Aorta (tissue), 5 donors: ENCODE results near the gene DENND1A. TPM values are rescaled to one million over a fixed set of nuclear protein-coding genes. Genes with fewer than 3 reads are reported as not detected.

ENCODE experiments used
- ATAC-seq: fragments of 200-7000 bp; cut with Tn5 transposase; one replicate; pipeline ENCODE4 v1.9.1; 2022; ENCODE audit warnings: moderate library complexity; ENCODE audit not compliant: low FRiP score
- DNase-seq, 2 donors: peaks; one replicate each; pipeline ENCODE4 v3.0.0-alpha.2; 2020
- H3K27ac ChIP-seq, 2 donors: one replicate each; pipeline ENCODE4 v1.5.1; 2013; ENCODE audit warnings: low read length in 2 of 2, mild to moderate bottlenecking in 2 of 2, moderate library complexity in 2 of 2, control low read depth in 1 of 2, inconsistent platforms in 1 of 2, low read depth in 1 of 2
- H3K27me3 ChIP-seq, 2 donors: one replicate each; pipeline ENCODE4 v1.6.1; 2013; ENCODE audit warnings: control low read depth in 1 of 2, low read length in 1 of 2, mild to moderate bottlenecking in 1 of 2, moderate library complexity in 1 of 2; ENCODE audit not compliant: insufficient read depth in 2 of 2, control insufficient read depth in 1 of 2
- H3K36me3 ChIP-seq, 2 donors: one replicate each; pipeline ENCODE4 v1.6.1; 2013; ENCODE audit warnings: control low read depth in 1 of 2, low read length in 1 of 2, mild to moderate bottlenecking in 1 of 2; ENCODE audit not compliant: insufficient read depth in 2 of 2, control insufficient read depth in 1 of 2
- H3K4me1 ChIP-seq, 2 donors: one replicate each; pipeline ENCODE4 v1.6.1; 2013; ENCODE audit warnings: low read length in 2 of 2, control low read depth in 1 of 2, mild to moderate bottlenecking in 1 of 2, moderate library complexity in 1 of 2; ENCODE audit not compliant: insufficient read depth in 2 of 2, control insufficient read depth in 1 of 2
- H3K4me3 ChIP-seq, 2 donors: one replicate each; pipeline ENCODE4 v1.5.1; 2013; ENCODE audit warnings: low read length in 2 of 2, control low read depth in 1 of 2, mild to moderate bottlenecking in 1 of 2
- H3K9me3 ChIP-seq: one replicate; pipeline ENCODE4 v1.6.1; 2013; ENCODE audit warnings: mild to moderate bottlenecking, low read length; ENCODE audit not compliant: control insufficient read depth
- WGBS, 2 donors: extraction: QIAGEN DNeasy Blood & Tissue Kit; methylation state at CpG; one replicate each; pipeline ENCODE4 v1.1.7; 2013; 5-methylcytosine and 5-hydroxymethylcytosine counted together
- intact Hi-C, 2 donors: fragments of 100-400 bp; cut with DNase I; formaldehyde crosslinking; loops; one replicate each; pipeline versions ENCODE4 v1.14.2 to v1.15.0; 2022
- polyA plus RNA-seq, 2 donors: library from polyadenylated mRNA; stranded (reverse); fragments of 200-250 nt; gene quantifications; one replicate each; pipeline ENCODE4 v1.2.3, GENCODE V29; 2013
- total RNA-seq, 2 donors: library from RNA; stranded (reverse); fragmentation: NEBNext Ultra II Directional; extraction: Animal tissue kit (Norgen Biotek cat#: 25700); gene quantifications; one replicate each; pipeline ENCODE4 v1.2.1, GENCODE V29; 2021
- donor health status: healthy with polysubstance abuse.
- donor health status: Bipolar disorder and iron deficiency.
- donor health status: DM: no; HTN: no; CAD: no.
- donor health status: DM: no; HTN: no; CAD: no.
- donor health status: DM: yes; HTN: yes; CAD: no.

DENND1A gene
- total and polyA plus RNA-seq, 4 donors, result 6.9 to 31.4 (median 15.3) TPM

- Histone ChIP-seq H3K4me1 (no peaks in the 10 kb centered on the region), H3K4me3 (no peak overlapping the region), H3K27ac (no peak overlapping the region), H3K9me3 (no peaks in the 10 kb centered on the region), H3K27me3 (no peaks in the 10 kb centered on the region), H3K36me3 (no peaks in the 10 kb centered on the region)
- no peak for ATAC-seq
- 96 to 97% methylated on average over 1 of the region's 1 CpG for WGBS, 2 donors
- intact Hi-C loops, result no loop called here
- DNase-seq, result no peak
Measured at GRCh38 chr9:123712399-123712798, 217.5 kb downstream of the DENND1A start.

DNA sequence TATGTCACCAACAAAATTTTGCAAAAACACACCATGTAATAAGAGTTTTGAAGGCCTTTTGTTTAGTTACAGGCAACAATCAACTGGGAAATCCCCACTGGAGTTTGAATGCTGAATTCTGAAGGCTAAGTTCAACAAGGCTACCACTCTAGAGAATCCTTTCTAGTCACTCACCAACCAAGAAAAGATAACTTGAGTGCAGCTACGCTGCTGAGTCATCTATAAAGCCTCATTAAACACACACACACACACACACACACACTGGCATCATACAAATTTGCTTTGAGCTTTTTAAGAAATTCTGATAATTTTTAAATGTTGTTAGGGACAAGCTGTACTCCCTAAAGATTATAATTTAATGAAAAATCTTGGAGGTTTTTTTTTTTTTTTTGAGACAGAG lies 219.6 kb downstream of the DENND1A start:
- Histone ChIP-seq H3K36me3 (no peaks in the 10 kb centered on the region), H3K9me3 (no peaks in the 10 kb centered on the region), H3K4me1 (no peaks in the 10 kb centered on the region), H3K27me3 (no peaks in the 10 kb centered on the region), H3K4me3 (no peak overlapping the region), H3K27ac (no peak overlapping the region)
- intact Hi-C loops, result no loop called here
- ATAC-seq (no peak), DNase-seq (no peak)
- 87 to 100% methylated on average over 1 of the region's 1 CpG for WGBS, 2 donors

DNA sequence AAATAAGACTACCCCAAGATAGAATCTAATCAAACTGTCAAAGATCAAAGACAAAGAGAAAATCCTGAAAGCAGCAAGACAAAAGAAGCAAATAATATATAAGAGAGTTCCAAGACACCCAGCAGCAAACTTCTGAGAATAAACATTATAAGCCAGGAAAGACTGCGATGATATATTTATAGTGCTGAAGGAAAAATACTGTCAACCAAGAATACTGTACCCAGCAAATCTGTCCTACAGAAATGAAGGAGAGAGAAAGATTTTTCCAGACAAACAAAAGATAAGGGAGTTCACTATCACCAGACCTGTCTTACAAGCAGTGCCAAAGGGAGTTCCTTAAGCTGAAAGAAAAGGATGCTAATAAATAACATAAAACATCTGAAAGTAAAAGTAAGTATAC lies 227.4 kb downstream of the DENND1A start:
- ATAC-seq (no peak), DNase-seq (no peak)
- Histone ChIP-seq H3K9me3 (peaks cover 4% of the 10 kb centered on the region), H3K4me3 (no peak overlapping the region), H3K27ac (no peak overlapping the region), H3K36me3 (no peaks in the 10 kb centered on the region), H3K27me3 (no peaks in the 10 kb centered on the region), H3K4me1 (no peaks in the 10 kb centered on the region)
- WGBS, 2 donors, result 75 to 100% methylated on average over 1 of the region's 1 CpG
- intact Hi-C loops, result no loop called here

GRCh38 chr9:123697686-123698085 lies 232.2 kb downstream of the DENND1A start:
- H3K36me3 ChIP-seq, result no peaks in the 10 kb centered on the region
- peaks cover 2% of the 10 kb centered on the region for H3K9me3 ChIP-seq
- H3K4me3 ChIP-seq, result no peak overlapping the region
- intact Hi-C loops, result no loop called here
- ATAC-seq, result no peak
- H3K27ac ChIP-seq, result no peak overlapping the region
- no peak for DNase-seq
- no peaks in the 10 kb centered on the region for H3K27me3 ChIP-seq
- no peaks in the 10 kb centered on the region for H3K4me1 ChIP-seq
- WGBS, 2 donors, result 86 to 90% methylated on average over 2 of the region's 2 CpGs

DNA sequence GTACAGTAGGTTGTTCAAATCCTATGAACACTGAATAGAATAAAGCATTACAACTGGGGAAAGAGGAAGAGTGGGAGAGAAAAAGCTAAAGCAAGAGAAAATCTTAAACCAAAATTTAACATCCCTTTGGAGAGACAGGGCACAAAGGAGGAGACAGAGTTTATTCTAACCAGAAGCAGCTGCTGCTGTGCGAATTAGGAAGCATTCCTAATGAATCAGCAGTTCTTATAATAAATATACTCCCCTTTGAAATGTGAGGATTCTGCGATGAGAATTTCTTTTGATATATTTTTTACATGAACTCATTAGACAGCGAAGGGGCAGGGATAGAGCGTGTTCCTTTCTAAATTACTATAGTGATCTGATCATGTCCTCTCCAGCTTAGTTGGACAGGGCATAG lies 233.4 kb downstream of the DENND1A start:
- no peak overlapping the region for H3K27ac ChIP-seq
- no peak for DNase-seq
- no peaks in the 10 kb centered on the region for H3K4me1 ChIP-seq
- intact Hi-C loops, result no loop called here
- H3K27me3 ChIP-seq, result no peaks in the 10 kb centered on the region
- peaks cover under 1% of the 10 kb centered on the region for H3K9me3 ChIP-seq
- 91 to 95% methylated on average over 4 of the region's 4 CpGs for WGBS, 2 donors
- ATAC-seq, result no peak
- H3K4me3 ChIP-seq, result no peak overlapping the region
- no peaks in the 10 kb centered on the region for H3K36me3 ChIP-seq

GRCh38 chr9:123695386-123695785 lies 234.5 kb downstream of the DENND1A start:
- intact Hi-C loops, result no loop called here
- Histone ChIP-seq H3K4me3 (no peak overlapping the region), H3K9me3 (no peaks in the 10 kb centered on the region), H3K36me3 (no peaks in the 10 kb centered on the region), H3K27me3 (no peaks in the 10 kb centered on the region), H3K27ac (no peak overlapping the region), H3K4me1 (no peaks in the 10 kb centered on the region)
- WGBS, 2 donors, result 98% methylated on average over 3 of the region's 3 CpGs
- DNase-seq, result no peak
- ATAC-seq, result no peak

GRCh38 chr9:123691765-123692303 lies 238.1 kb downstream of the DENND1A start:
- peaks cover 0 to 3% of the 10 kb centered on the region in 2 donors for H3K4me1 ChIP-seq
- no peaks in the 10 kb centered on the region for H3K9me3 ChIP-seq
- 98 to 99% methylated on average over 3 of the region's 3 CpGs for WGBS, 2 donors
- no peaks in the 10 kb centered on the region for H3K27me3 ChIP-seq
- intact Hi-C loops, result no loop called here
- DNase-seq (no peak), ATAC-seq (no peak)
- no peak overlapping the region for H3K4me3 ChIP-seq
- no peaks in the 10 kb centered on the region for H3K36me3 ChIP-seq
- no peak overlapping the region for H3K27ac ChIP-seq

DNA sequence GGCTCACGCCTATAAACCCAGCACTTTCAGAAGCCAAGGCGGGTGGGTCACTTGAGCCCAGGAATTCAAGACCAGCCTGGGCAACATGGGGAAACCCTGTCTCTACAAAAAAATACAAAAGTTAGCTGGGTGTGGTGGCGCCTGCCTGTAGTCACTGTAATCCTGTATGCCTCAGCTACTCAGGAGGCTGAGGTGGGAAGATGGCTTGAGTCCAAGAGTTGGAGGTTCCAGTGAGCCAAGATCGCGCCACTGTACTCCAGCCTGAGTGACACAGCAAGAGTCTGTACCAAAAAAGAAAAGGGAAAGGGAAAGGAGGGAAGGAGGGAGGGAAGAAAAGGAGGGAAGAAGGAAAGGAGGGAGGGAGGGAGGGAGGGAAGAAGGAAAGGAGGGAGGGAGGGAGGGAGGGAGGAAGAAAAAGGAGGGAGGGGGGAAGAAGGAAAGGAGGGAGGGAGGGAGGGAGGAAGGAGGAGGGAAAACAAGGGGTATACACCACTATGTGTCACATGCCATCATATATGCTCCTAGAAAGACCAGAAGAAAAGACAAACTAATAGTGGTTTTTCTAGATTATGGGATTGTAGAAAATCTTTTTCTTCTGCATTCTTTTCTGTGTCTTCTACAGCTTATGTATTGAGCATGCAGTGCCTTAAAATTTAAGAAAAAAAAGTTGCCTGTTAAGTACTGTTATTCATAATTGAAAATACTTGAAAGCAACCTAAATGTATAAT lies 240.1 kb downstream of the DENND1A start:
- 96 to 98% methylated on average over 5 of the region's 5 CpGs for WGBS, 2 donors

GRCh38 chr9:123687246-123687751 lies 242.6 kb downstream of the DENND1A start:
- no peaks in the 10 kb centered on the region for H3K27me3 ChIP-seq
- WGBS, 2 donors, result 89 to 94% methylated on average over 6 of the region's 6 CpGs
- no peak overlapping the region for H3K27ac ChIP-seq
- intact Hi-C loops, result no loop called here
- no peak for ATAC-seq
- H3K4me1 ChIP-seq, result peaks cover 0 to 5% of the 10 kb centered on the region in 2 donors
- no peaks in the 10 kb centered on the region for H3K36me3 ChIP-seq
- no peak overlapping the region for H3K4me3 ChIP-seq
- DNase-seq, result no peak
- H3K9me3 ChIP-seq, result no peaks in the 10 kb centered on the region

More for the DNA sequence above, 240.1 kb downstream of the DENND1A start:
- intact Hi-C loops, result no loop called here
- Histone ChIP-seq H3K4me1 (peaks cover 0 to 5% of the 10 kb centered on the region in 2 donors), H3K9me3 (no peaks in the 10 kb centered on the region), H3K27ac (no peak overlapping the region), H3K27me3 (no peaks in the 10 kb centered on the region), H3K4me3 (no peak overlapping the region), H3K36me3 (no peaks in the 10 kb centered on the region)
- DNase-seq (no peak), ATAC-seq (no peak)
